HG02938 (cell line): Measurements from ENCODE around the gene GPC6.

Experiments
- ATAC-seq: cut with Tn5 transposase; IDR thresholded peaks from one replicate; pipeline ENCODE4 v1.9.1; 2021; ENCODE audit warnings: mild to moderate bottlenecking, moderate library complexity; ENCODE audit not compliant: unreplicated experiment

GPC6 gene

DNA sequence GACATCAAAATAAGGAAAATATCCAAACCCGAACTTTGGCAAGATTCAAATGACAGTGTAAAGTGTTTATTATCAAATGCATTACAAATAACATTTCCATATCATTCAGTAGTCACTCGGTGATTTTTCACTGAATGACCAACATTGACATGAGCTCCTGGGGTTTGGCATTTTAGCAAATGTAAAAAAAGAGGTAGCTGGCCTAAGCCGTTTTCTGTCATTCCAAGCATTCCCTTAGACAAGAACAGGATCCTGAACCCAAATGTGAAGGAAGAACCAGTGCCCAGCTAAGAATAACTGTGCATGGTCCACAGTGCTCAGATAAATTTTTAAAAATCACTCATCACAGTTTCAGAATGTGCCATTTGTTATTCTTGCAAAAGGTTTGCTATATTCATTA, 327.9 kb downstream of the GPC6 start:
- ATAC-seq, result no peak

DNA sequence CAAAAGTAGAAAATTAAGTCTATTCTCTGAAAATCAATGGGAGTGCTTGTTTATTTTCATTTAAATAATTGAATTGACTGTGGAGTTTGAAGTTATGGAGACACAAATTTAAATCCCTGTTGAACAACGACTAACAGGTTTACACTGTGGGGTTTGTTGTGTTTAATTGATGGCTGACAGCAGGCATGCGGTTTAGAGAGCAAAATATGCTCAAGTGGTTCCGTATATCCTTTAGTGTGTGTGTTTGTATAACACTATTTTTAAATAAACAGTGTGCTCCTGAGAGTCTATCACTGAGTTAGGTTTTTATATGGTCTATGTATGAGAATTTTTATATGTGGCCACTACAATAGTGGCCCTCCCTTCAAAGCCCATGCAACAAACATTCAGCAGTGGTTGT, 332.0 kb downstream of the GPC6 start:
- no peak for ATAC-seq

DNA sequence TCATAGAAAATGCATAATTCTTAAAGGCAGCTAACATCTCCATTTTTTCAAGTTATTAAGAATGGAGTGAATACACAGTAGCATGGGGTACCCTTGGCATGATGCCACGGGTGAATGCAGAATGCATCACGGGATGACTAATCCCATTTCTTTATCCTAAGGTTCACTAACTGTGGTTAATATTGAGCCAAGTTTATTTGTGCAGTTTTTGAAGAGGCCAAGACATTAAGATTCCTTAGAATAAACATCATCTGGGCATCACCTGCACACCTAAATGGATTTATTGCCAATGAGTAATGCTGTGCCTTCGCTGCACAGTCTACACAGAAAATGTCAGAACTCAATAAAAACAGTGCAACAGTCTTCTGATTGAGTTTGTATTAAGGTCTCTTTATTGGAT, 333.1 kb downstream of the GPC6 start:
- ATAC-seq, result no peak

DNA sequence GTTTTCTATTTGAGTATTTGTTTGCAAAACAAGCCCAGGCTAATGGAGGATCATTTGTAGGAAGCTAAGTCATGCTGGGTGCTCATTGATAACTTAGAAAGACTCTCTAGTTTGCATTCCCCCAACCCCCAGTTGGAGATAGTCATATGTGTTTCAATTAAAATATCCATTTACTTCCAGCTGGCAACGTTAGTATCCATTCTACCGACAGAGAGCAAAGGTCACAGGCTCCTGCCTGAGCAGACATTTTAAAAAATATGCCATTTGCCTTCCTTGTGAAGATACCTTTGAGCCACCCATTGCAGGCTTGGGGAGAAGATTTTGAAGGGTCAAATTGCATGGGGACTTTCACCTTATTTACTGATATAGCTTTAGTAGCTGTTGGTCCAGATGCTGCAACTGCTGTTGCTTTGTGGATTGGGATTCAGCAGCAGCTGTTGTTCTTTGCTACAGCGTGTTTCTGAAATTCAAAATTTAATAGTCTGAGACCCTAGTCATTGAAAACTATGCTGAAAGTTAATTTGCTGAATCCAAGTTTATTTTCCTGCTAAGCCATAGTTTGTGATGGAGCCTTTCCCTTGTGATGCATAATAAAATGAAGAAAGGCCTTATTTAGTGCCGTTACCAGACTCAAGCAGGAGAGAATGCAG, 335.1 kb downstream of the GPC6 start:
- ATAC-seq, result no peak

DNA sequence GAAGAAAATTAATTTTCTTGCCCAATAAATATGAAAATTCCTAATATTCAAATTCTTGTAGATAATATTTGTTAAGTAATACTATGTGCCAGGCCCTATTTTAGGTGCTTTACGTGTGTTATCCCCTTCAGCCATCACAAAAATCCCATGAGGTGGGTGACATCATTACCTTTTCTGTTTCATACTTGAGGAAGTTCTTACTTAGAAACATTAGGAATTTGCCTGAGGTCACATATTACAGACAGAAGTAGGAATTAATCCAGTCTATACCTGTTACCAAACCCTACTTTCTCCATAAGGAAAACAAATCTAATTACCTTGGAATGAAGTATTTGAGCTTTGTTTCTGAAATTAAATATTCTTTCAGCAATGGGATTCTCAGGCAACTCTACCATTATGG, 336.1 kb downstream of the GPC6 start:
- ATAC-seq, result no peak

DNA sequence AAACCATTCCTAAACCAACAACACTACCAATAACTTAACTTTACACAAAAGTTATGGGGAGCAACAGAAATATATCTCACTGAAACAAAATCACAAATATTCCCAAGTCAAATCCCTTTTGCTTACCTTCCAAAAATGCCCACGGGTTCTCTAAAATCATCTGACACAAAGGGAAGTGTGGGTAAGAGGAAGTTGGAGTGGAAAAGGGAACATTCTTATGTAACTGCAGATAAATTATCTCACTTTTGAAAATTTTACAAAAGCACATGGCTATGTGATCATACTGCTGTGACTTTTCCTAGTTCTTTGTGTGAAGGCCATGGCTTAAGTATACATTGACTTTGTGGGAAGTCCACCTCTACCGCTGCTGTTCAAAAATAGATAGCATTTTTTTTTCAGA, 350.5 kb downstream of the GPC6 start:
- no peak for ATAC-seq

DNA sequence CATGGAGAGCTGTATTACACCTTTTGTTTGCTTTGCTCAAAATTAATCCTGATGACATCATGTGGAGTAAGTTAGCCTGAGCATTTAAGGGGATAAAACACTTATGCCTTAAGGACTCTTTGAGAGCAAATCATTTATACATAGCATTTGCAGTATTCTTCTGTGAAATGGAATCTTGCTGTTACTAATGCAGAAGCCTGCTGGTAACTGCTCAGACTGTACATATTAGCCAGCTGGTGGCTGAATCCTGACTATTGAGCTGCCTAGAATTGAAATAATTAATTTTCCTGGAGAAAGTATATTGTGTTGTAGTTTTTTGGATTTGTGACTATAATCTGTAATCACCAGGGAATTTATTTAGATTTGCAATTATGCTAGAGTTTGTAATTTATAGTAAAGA, 363.2 kb downstream of the GPC6 start:
- no peak for ATAC-seq

DNA sequence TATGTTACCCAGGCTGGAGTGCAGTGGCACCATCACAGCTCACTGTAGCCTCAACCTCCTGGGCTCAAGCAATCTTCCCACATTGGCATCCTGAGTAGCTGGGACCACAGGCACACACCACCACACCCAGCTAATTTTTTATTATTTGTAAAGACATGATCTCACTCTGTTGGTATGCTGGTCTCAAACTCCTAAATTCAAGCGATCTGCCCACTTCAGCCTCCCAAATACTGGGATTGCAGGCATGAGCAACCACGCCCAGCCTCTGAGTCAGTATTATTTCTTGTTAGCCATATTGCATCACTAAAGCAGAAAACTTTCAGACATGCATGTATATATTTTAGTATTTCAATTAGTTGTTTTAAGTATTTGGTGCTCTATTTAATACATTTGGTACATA, 376.4 kb downstream of the GPC6 start:
- ATAC-seq, result no peak

DNA sequence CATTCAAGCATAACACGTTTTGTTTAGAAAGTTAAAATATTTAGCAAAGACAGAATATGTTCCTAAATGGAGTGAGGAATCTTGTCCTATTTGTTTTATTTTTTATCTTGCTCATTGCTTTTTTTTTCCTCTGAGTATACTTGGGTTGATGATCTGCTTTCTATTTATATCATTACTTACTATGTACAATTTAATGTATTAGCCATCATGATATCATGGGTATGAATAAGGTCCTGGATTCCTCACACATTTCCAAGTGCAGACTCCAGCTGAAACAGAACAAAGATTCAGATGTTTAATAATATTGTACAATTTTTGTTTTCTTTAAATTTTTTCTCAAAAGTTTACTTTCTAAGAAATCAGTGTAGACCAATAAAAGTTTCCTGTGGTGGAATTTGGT, 388.2 kb downstream of the GPC6 start:
- no peak for ATAC-seq

DNA sequence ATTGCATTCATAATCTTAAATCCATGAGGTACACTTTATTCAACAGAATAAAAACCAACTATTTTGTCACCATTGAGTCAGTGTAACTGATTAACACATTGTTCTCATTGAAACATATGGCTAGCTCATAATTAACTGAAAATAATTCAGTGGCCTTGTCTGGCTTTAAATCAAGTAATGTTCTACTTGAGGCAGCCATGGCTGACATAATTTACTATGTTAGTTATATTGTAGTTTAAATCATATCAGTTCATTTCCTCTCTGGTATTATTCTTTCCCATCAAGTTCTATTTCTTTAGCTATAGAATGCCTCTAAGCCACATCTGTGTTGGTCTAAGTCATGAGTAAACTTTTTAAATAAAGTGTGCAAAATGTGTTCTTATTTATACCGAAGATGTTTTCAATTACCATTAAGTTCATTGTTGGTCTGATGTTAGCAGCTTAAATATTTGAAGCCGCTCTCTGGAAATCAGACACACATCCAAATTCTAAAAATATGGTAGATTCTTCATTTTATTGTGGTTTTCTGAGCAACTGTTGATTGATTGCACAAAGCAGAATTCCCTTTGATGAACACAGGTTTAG, 393.7 kb downstream of the GPC6 start:
- no peak for ATAC-seq

DNA sequence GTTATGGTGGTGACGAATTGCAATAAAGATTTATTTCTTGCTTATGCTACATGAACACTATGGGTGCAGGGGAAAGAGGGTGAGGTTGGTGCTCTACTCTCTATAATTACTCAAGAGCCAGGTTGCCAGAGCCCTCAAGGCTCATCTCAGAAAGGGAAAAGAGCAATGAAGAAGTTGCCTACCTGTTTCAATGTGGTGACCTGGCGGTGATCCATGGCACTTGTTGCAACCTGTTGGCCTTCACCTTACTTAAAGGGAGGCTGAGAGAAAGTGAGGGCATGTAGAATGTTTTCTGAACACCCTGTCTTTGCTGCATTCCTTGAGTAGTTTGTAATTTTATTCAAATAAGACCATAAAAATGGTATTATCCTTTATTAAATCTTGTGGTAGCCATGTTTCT, 394.4 kb downstream of the GPC6 start:
- no peak for ATAC-seq

DNA sequence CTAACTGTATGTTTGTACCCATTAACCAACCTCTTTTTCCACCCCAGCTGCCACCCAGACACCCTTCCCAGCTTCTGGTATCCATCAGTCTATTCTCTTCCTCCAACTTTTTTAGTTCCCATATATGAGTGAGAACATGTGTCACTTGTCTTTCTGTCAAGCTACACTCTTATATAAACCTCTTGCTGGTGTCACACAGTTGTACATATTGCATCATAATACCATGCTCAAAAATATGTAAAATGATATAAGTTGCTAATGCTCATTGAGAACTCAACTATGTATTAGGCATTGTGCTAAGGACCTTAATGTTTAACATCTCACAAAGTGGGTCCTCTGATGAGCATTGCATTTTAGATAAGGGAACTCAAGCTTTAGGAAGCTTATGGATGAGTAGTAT, 395.4 kb downstream of the GPC6 start:
- no peak for ATAC-seq

DNA sequence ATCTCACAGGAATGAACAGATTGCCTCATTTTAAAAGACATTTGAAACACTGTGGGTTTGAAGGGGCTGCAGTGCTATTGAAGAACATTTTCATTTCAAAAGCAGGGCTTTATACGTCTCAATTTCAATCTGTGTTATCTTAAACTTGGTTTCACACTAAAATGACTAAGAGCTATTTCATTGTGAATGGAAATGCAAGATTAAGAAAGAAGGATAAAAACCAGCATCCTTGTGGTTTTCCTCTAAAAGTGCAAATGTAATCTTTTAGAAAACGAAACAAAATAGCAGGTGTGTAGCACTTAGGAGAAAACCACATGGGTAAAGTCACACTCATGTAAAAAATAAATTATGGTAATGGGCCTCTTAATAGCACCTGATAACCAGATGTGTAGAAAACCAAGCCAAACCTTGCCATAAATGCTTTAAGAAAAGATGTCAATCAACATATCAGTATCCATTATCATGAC, 397.7 kb downstream of the GPC6 start:
- ATAC-seq, result no peak

DNA sequence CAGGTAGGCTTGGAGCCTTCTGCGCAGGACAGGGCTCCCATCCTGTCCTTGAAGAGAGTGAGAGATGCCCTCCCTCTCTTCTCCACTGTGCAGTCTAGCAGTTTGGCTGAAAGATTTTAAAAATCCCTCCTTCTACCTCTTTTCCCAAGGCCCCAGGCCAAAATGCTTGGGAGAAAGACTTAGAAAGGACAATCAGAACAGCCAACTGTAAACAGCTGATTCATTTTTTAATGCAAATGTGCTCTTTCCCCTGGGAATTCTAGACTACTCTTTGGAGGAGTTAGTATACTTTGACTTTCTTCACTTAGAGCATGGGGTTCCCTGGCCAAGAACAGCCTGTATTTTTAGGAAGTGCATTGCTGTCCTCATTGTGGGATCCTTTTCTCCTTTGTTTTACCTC, 398.9 kb downstream of the GPC6 start:
- ATAC-seq, result no peak

DNA sequence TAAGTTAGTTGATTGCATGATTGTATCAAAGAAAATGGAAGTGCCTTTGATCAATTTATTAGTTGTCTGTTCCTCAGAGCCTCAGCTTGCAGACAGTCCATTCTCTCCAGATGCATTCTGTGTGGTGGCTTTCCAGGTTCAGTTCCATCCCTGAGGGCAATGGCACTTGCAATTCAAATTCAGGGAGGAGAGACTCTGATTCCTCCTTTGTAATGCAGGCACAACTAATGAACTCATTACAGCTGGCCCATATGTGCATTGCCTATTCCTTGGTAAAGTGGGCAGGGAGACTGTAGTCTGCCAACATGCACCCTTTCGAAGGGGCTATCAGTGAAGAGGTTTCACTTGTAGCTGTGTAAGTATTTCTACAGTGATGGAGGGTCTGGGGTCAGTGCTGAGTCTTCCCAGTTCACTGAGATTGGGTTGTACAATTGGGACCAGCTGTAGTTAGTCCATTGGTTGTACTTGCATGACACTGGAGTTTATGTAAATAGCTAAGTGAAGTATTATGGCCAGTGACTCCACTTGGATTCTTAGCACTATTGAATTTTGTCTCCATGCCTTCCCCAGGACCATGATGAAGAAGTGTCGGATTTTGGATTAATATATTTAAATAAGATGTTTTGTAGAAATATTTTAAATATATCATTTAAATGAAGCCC, 401.7 kb downstream of the GPC6 start:
- no peak for ATAC-seq

DNA sequence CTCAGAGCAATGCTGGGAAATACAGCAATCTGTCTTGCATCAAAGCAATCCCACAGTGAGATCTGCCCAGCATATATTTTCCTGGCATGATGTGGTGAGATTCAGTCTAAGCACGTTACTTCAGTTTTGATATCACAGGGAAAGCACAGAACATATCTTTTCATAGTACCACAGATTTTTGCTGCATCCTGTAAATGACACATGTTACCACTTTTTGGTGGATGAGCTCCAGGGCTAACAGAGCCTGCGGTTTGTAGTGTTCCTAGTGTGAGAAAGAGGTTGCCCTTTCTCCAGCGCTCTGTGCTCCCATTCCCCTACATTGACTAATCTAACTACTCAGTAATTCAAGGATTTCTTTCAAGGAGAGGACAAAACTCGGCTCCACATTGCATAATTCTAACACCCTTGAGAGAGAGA, 409.0 kb downstream of the GPC6 start:
- ATAC-seq, result no peak

DNA sequence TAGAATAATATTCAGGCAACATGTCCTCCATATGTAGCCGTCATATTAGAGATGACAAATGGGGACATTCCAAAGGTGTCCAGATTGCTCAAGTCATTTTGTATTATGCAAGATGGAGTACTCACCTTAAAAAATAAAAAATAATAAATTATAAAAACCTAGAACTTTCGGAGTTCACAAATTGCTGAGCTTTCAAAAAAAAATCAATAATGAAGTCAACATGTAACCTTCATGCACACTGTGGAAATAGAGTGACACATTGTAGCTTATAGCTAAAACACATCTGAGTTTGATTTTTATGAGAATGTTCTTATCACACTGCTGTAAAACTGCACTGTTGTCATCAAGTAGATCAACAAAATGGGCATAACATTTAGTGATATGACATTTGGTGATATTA, 411.2 kb downstream of the GPC6 start:
- no peak for ATAC-seq

DNA sequence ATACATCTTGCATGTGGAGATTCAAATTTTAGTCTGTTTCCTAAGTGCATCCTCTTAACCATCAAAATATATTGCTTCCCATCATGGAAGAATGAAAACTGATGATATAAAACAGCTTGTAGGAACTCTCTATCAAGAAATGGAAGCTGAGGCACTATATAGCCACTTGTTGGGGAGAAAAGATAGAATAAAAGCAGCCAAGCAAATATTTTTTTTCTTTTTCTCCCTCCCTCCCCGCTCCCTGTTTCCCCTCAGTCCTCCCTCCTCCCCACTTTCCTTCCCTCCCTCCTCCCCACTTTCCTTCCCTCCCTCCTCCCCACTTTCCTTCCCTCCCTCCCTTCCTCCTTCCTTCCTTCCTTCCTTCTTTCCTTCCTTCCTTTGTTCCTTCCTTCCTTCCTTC, 413.8 kb downstream of the GPC6 start:
- no peak for ATAC-seq

DNA sequence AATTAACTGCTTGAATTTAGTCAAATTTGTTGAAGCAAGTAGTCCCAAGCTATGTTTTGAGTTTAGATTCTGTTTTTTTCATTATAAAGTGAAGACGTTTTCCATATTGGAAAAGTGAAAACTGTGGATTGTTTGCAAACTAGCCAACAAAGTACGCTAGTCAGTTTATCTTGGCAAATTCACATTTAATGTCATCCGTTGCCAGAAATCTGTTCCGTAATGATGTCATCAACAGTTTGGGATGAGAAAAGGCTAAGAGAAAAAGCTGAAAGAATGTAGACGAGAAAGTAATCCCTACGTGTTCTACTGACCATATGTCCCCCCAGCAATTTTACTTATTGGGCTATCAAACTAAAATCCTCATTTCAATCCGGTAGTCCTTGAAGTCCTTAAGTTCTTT, 419.6 kb downstream of the GPC6 start:
- no peak for ATAC-seq

DNA sequence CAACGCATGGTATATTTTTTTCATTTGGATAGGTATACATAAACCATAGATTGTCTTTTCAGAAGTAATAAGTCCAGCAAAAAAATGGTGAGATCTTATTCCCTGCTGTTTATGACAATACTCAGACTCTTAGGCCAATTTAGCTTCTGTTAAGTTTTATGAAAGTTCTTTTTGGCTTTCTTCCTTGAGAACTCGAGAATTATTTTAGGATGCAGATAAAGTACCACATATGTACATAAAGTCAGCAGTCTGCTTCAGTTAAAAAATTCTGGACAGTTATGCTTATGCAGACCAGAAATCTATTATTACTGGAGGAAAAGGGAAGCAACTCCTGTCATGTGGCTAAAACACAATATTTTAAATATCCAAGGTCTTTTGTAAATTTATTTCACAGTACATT, 422.9 kb downstream of the GPC6 start:
- ATAC-seq, result no peak

DNA sequence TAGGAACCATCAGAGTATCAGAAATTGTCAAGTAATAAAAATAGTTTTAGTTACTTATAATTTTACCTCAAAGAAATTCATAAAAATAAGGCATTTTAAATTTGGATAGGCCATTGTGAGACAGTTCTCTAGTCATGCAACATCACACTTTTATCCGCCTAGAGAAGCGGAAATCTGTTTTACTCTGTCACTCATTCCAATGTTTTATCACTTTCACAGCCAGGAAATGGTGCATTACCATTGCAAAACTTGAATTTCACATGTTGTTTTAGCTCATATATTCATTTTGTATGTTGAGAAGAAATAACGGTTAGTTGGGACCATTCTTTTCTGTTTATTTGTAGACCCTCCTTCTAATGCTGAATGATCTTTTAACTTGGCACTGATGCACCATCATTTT, 427.2 kb downstream of the GPC6 start:
- no peak for ATAC-seq

DNA sequence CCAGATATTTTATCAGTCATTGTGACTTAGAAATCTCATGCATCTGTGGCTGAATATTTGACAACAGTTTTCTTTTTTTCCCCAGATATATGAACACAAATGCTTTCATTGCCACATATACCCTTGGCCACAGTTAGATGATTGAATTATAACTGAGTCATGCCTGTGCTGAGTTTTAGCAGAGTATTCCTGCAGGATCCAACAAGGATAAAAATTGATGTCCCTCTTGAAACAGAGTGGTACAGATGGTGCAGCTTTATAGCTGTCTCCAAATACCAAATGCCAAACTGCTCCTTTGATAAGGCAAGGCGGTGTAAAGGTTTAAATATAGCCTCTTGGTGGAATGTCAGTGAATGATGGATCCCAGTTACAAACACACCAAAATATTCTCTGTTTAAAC, 428.5 kb downstream of the GPC6 start:
- no peak for ATAC-seq
